ENCODE measurements around the gene BET1.

BET1 gene

GRCh38 chr7:93955304-93955703 lies 48.9 kb downstream of the BET1 start:
- DNase-seq = no peak

GRCh38 chr7:93949423-93949822 lies 54.7 kb downstream of the BET1 start:
- DNase-seq = no peak

- no peak for DNase-seq
Measured at GRCh38 chr7:93948873-93949272, 55.3 kb downstream of the BET1 start.

- no peak for DNase-seq
Measured at GRCh38 chr7:93948106-93948505, 56.0 kb downstream of the BET1 start.

- no peak for DNase-seq
Measured at GRCh38 chr7:93945756-93946535, 58.2 kb downstream of the BET1 start.

GRCh38 chr7:93945083-93945482 lies 59.1 kb downstream of the BET1 start:
- DNase-seq = no peak

- DNase-seq = no peak
Measured at GRCh38 chr7:93944673-93945072, 59.5 kb downstream of the BET1 start.

- DNase-seq = no peak
Measured at GRCh38 chr7:93943816-93944540, 60.2 kb downstream of the BET1 start.

All from activated gamma-delta T cell treated with Interleukin-2 at 50 U/mL for 16 hours (primary cell).